ENCODE results near the gene GRAMD1B.

- TF ChIP-seq POLR2A (IDR thresholded peaks at IDR 0.05; ENCODE audit: low read depth) (no peak), CTCF (IDR thresholded peaks at IDR 0.05) (no peak)
Measured at GRCh38 chr11:123491241-123491640, 61.2 kb downstream of the GRAMD1B start.
